ENCODE data around the gene SIKE1. TPM values are rescaled to one million over a fixed set of nuclear protein-coding genes. Genes with fewer than 3 reads are reported as not detected.

The SIKE1 gene
- total RNA-seq, 1 donor from 2014 or later: 45.3 TPM

DNA sequence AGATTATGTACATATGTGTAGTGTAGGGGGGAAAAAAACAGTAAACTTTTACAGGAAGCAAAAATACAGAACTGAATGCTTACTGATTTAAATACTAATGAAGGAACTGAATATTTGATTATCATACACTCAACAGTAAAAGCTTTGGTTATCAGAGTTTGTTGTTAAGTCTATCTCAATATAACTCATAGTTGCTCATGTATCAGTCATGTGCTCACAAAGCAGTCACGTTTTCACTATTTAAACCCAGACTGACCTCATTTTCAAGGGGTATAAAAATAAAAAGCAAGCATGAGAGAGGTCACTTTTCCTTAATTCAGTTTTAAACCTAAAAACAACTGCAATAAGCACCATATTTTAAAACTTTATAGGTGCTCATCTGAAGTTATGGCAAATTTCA, 57.0 kb downstream of the SIKE1 start:
- Histone ChIP-seq H3K4me3 (ENCODE audit: low read depth, low read length) (no peak overlapping the region), H3K36me3 (ENCODE audit: control insufficient read depth, insufficient read depth, low read length) (peaks cover 17% of the 10 kb centered on the region), H3K27me3 (ENCODE audit: control insufficient read depth, insufficient read depth, low read length) (no peaks in the 10 kb centered on the region)
- TF ChIP-seq, protein P1, sequence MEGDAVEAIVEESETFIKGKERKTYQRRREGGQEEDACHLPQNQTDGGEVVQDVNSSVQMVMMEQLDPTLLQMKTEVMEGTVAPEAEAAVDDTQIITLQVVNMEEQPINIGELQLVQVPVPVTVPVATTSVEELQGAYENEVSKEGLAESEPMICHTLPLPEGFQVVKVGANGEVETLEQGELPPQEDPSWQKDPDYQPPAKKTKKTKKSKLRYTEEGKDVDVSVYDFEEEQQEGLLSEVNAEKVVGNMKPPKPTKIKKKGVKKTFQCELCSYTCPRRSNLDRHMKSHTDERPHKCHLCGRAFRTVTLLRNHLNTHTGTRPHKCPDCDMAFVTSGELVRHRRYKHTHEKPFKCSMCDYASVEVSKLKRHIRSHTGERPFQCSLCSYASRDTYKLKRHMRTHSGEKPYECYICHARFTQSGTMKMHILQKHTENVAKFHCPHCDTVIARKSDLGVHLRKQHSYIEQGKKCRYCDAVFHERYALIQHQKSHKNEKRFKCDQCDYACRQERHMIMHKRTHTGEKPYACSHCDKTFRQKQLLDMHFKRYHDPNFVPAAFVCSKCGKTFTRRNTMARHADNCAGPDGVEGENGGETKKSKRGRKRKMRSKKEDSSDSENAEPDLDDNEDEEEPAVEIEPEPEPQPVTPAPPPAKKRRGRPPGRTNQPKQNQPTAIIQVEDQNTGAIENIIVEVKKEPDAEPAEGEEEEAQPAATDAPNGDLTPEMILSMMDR (IDR thresholded peaks at IDR 0.05; ENCODE audit: insufficient read depth, low read length, severe bottlenecking): no peak
- DNase-seq (ENCODE audit: low read depth) (no peak), FAIRE-seq (no peak)

DNA sequence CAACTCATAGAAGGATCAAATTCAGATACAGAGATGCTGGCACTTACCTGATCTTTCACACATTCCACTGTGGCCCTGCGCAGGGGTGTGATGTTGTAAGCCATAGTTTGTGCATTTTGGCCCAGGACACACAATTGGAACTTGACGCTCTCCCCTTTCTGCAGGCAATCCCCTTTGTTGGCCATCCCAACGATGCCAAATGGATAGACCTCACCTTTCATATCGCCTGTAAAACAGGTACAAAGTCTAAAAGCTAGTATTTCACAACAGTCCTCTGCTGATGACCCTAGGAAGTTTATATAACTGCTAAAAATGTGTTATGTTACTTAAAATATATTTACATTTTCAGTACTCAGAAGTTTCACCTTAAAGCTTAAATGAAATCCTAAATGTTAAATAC, 60.0 kb downstream of the SIKE1 start:
- FAIRE-seq (no peak), DNase-seq (ENCODE audit: low read depth) (no peak)
- H3K4me3 ChIP-seq (ENCODE audit: low read depth, low read length): no peak overlapping the region
- peaks cover 13% of the 10 kb centered on the region for H3K36me3 ChIP-seq (ENCODE audit: control insufficient read depth, insufficient read depth, low read length)
- TF ChIP-seq, protein P1 (IDR thresholded peaks at IDR 0.05; ENCODE audit: insufficient read depth, low read length, severe bottlenecking): no peak
- H3K27me3 ChIP-seq (ENCODE audit: control insufficient read depth, insufficient read depth, low read length): no peaks in the 10 kb centered on the region

Other genes with a start within 250 kb of the SIKE1 start
- 59.8 and 75.8 TPM in 2 replicates for gene BCAS2, start 199.1 kb downstream of the SIKE1 start, total RNA-seq
- 18.2 and 31.5 TPM in 2 replicates for gene DENND2C, start 110.6 kb downstream of the SIKE1 start, total RNA-seq
- gene AMPD1, start 85.1 kb downstream of the SIKE1 start, total RNA-seq: 0.13 TPM in 1 of 2 replicates, not detected in the other
- gene NRAS, start 63.9 kb downstream of the SIKE1 start, total RNA-seq: 78.2 and 83.6 TPM in 2 replicates
- 875 and 1,184 TPM in 2 replicates for gene CSDE1, start 22.7 kb downstream of the SIKE1 start, total RNA-seq
- gene SYCP1, start 74.2 kb upstream of the SIKE1 start, total RNA-seq: not detected in 2 replicates
- not detected in 2 replicates for gene TSHB, start 249.1 kb upstream of the SIKE1 start, total RNA-seq